HG02884 (cell line): ENCODE results near the gene JADE2.

ENCODE experiments used
- ATAC-seq: cut with Tn5 transposase; IDR thresholded peaks from one replicate; pipeline ENCODE4 v1.9.1; 2021; ENCODE audit warnings: mild to moderate bottlenecking, moderate library complexity; ENCODE audit not compliant: unreplicated experiment

Gene JADE2

DNA sequence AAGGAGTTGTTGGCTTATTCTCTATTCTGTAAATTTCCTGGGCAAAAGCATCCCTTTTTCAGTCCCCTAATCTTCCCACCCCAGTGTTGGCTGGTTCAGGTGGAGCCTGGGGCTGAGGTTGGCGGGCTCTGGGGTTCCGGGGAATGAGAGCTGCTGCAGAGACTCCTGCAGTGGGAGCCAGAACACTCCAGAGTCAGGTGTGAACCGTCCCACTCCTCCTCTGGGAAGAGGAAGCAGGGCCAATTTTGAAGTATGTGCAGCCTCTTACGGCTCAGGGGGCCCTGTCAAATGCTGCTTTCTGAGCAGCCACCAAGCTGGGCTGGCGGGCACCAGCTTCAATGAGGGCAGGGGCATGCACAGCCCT lies 42.8 kb downstream of the JADE2 start:
- no peak for ATAC-seq

DNA sequence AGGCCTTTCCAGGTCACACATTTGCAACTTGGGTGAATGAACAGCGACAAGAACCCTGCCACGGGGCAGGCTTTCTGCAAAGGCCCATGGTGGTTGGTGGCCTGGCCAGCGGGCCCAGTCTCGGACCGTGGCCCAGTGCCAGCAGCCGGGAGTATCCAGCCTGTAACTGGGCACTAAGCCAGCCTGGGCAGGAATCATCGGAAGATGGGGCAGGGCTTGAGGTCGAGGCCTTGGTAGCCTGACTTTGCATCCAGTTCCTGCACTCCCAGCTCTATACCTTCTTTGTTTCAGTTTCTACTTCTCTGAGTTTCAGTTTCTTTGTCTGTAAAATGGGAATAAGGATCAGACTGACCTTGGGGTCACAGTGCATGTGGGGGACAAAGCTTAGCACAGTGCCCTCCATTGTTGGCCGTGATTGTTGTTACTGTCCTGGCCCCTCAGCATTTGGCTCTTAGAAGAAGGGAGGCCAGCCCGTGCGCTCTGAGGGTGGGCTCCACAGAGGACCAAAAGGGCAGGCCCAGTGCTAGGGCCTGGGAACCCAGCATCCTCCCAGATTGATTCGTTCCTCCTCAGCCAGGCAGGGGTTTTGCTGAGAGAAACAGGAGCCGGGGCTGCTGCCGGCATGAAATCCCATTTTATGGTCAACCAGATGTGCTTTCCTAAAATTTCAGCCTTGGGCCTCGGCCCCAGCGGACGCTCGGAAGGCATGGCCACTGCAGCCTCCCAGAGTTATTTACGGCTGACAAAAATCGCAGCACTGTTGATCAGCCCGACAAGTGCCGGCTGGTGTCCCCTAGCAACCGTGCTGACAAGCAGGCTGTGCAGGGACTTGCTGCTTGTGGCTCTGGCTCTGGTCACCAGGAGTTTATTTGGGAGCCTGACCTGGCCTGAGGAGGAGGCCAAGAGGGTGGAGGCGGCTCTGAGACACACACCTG lies 43.6 kb downstream of the JADE2 start:
- no peak for ATAC-seq

DNA sequence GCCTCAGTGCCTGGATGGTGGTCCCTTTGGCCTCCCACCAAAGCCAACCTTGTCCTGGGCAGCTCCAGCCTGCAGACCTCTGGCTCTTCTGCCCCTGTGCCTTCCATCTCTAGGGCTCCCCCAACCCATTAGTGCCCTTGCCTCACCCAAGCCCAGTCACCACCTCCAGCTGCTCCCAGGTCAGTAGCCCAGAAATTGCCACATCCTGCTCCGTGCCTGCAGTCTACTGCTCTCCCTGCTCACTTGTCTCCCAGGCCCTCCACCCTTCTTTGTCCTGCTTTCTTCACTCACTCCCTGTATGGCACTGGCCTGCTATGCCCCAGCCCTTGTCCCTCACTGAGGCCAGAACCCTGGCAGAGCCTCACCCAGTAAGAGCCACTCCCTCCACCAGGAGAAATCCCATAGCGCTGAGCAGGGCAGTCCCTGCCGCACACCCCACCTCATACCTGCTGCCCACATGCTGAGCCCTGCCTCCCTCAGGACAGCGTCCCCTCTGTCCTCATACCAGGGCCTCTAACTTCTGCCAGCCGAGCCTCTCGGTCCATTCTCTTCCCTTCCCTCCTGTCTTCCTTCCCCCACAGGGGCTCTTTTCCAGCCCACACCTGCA lies 44.4 kb downstream of the JADE2 start:
- no peak for ATAC-seq

DNA sequence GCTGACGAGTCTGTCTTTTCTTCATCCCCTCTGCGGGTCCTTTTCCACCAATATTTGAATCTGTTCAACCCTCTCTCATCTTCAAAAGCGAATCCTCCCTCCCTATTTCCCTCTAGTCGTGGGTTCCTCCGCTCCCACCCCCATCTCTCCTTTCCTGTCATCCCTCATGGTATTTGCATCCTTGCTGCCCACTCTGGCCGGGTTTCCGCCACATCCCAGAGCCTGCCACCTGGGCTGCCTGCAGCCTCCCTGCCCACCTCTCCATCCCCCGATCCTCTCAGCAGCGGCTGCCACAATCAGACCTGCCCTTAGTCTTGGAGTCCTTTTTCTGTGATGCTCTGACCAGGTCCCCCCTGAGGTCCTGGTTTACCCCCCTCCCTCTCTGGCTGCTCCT lies 44.9 kb downstream of the JADE2 start:
- ATAC-seq = no peak

DNA sequence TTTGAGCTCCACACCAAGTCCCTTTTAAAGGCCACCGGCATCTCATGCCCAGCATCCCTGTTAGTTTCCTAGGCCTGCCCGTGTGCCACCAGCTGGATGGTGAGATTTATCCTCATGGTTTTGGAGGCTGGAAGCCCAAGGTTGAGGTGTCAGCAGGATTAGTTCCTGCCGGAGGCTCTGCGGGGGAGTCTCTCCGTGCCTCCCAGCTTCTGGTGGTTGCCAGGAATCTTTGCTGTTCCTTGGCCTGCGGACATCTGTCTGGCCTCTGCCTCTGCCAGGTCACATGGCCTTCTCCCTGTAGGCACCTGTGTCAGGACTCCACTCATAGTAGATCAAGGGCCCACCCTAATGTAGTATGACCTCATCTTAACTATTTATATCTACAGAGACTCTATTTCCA lies 45.4 kb downstream of the JADE2 start:
- no peak for ATAC-seq

DNA sequence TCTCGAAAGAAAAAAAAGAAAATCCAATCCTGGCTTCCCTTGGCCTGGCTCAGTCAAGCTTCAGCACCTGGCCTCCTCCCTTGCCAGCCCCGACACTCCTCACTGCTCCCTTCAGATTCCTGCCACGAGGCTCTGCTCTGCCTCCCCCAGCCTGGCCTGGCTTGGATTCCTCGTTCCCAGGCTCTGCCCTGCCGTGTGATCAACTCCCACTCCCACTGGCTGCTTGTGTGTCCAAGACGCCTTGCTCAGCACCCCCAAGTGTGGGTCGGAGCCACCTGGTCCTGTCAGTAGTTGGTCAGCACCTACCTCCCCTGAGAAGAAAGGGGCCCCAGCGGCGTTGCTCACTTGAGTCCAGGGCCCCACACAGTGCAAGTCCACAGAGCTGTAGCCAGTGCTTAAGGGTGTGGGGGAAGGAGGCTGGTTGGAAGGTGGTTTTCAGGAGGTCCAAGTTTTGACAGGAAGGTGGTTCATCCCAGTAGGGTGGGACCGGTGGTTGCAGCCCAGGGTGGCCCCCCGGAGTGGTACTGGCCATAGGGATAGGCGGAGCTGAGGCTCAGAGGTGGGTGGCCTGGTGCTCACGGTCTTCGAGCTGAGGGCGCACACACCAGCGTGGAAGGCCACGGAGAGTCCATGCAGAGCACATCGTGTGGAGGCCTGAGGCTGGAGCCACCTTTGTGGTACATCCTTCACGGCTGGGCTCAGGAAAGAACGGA lies 46.4 kb downstream of the JADE2 start:
- ATAC-seq = no peak

DNA sequence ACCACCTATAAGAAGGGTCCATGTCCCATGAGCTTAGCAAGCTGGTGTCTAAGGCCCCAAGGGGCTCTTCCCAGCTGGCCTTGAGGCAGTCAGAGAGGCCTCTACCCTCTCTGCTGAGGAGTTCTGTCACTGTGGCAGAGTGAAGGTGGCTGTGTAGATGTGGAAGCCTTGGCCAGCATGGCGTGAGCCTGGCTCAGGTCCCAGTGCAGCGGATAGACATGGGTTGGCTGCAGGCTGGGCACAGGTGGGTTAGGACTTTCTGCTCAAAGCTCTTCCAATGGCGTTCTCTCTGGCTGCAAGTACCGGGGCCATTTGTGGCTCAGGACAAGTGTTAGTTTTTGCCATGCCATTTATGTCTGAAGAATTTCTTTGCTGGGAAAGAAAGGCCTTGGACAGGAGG lies 47.3 kb downstream of the JADE2 start:
- no peak for ATAC-seq

DNA sequence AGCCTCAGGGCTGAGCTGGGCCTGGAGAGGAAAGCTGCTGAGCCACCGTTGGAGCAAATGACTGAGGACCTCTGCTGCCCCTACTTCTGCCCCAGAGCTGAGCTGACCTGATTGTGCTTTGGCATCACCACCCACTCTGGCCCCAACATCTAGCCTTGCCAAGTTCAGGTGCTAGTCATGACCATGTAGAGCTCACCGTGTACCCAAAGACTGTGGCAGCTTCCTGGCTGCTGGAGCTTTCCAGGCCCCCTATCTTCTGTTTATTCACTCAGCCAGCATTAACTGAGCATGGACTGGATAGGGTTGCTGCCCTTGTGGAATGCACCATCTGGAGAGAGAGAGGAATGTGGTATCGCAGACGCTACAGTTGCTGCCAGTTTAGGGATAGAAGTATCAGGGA lies 49.1 kb downstream of the JADE2 start:
- ATAC-seq = no peak

DNA sequence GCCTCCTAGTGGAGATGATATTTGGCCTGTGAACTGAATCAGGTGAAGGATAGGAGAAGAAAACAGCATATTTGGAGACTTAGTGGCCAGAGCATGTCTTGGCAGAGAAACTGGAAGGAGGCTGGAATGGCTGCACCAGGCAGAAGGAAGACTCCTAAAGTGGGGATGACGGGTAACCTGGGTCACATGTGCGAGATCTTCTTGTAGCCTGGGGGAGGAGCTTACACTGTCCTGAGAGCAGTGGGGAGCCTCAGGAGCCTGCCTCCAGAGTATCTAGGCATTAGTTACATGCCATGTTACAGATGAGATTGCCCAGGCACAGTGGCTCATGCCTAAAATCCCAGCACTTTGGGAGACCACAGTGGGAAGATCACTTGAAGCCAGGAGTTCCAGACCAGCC lies 49.8 kb downstream of the JADE2 start:
- no peak for ATAC-seq

DNA sequence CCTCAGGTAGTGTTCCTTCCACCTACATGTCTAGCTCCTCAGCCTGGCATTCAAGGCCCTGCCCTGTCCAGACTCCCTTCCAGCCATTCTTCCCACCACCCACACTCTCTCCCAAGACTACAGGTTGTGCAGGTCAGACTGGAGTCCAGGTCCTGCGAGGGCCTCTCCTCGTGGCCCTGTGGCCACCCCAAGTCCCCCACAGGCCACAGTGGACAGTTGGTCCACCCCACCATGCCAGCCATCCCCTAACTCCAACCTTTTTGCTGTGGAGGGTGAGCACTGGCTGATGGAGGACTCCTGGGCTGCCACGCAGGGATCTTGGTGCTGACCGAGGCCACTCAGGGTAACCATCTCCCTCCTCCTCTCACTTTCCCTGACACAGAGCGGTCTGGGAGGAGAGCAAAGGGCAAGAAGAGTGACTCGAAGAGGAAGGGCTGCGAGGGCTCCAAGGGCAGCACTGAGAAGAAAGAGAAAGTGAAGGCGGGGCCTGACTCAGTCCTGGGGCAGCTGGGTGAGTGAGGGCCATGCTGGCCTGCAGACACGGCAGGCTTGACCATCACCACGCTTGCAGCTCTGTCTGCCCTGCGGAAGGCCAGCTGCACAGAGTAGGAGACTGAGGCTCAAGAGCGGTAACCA lies 51.0 kb downstream of the JADE2 start:
- ATAC-seq = no peak

DNA sequence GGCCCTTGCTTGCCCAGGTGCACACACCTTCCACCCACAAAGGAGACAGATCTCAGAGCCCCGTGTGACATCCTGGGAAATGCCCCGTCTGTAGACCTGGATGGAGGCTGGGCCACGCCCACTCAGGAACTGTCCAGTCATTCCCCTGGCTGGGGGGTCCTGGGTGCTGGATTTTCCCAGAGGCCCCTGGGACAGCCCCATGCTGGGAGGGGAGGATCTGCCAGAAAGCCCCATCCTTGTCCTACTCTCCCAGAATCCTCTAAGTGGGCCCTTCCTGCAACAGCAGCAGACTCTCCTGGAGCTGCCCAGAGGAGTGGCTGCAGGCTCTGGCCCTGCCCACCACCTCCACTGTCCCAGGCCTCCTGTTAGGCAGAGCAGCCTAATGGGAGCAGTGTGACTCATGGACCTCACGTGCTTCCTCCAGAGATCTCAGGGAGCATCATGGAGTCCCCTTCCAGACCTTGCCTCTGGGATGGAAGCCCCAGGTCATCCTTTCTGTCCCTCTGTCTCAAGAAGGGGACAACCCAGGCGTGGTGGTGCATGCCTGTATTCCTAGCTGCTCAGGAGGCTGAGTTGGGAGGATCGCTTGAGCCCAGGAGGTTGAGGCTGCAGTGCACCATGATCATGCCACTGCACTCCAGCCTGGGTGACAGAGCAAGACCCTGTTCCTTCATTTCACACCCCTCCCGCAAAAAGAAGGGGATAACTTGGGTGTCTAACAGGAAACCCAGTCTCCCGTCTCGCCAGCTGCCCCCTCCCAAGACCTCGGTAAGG lies 51.7 kb downstream of the JADE2 start:
- ATAC-seq = no peak

DNA sequence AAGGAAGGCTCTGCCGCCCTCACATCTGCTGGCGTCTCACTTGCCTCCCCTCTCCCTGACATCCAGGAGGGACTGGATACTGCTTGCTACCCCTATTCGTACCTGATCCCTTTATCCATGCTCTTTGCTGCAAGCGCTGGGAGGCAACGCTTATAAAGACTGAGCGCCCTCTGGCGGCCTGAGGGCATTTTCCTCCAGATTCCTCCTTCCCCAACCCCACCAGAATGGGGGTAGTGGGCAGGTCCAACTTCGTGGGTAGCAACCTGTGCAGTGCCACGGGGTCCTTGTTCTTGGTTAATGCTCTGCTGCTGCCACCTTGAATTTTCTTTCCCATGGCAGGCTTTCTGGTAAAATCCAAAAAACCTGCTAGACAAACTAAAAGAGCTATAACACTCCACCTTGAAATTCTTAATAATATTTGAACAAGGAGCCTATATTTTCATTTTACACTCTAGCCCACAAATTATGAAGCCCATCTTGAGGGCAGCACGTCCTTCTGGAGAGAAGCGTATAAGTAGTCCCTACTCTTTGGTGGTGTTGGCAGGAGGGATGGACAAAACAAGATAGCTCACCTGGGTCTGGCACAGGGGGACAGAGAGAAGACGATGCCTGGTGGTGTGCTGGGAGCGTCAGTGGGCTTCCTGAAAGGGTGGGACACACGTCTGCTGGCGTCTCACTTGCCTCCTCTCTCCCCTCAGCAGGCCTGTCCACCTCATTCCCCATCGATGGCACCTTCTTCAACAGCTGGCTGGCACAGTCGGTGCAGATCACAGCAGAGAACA lies 52.5 kb downstream of the JADE2 start:
- ATAC-seq = no peak

DNA sequence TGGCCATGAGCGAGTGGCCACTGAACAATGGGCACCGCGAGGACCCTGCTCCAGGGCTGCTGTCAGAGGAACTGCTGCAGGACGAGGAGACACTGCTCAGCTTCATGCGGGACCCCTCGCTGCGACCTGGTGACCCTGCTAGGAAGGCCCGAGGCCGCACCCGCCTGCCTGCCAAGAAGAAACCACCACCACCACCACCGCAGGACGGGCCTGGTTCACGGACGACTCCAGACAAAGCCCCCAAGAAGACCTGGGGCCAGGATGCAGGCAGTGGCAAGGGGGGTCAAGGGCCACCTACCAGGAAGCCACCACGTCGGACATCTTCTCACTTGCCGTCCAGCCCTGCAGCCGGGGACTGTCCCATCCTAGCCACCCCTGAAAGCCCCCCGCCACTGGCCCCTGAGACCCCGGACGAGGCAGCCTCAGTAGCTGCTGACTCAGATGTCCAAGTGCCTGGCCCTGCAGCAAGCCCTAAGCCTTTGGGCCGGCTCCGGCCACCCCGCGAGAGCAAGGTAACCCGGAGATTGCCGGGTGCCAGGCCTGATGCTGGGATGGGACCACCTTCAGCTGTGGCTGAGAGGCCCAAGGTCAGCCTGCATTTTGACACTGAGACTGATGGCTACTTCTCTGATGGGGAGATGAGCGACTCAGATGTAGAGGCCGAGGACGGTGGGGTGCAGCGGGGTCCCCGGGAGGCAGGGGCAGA lies 53.3 kb downstream of the JADE2 start:
- no peak for ATAC-seq

DNA sequence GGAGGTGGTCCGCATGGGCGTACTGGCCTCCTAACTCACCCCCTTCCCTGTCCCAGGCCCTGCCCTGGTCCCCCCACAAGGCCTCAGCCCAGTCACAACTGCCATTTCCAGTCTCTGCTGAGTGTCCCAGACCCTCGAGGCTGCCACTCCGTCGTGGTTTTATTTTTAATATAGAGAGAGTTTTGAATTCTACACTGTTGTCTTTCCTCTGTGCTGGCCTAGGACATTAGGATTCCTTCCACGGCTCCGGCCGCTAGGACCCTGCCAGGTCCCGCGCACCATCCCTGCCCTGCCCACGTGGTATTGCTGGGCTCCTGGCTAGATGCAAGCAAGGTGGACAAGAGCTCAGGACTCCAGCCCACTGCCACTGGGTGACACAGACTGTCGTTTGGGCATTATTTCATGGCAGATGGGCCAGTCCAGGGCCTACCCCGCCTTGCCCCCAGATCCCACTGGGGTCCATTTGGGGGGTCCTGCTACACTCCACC lies 53.9 kb downstream of the JADE2 start:
- ATAC-seq = no peak

DNA sequence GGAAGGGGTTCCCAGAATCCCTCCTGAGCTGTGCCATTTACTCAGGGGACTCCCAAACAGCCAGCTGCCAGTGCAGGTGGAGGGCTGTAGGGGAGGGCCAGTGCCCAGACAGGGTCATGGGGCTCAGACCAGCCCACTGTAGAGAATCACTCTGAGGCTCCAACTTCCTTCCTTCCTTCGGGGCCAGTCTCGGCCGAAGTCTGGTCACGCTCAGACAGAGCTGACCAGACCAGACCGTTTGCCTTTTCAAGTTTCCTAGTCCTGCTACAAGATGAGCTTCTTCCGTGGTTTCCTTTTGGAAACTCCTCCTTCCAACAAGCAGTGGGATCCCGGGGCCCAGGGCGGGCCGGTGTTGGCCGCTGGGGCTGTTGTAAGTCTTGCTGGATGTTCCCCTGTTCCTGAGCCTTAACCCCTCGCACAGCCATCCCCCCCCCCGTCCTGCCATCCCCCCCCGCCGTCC lies 54.6 kb downstream of the JADE2 start:
- no peak for ATAC-seq

DNA sequence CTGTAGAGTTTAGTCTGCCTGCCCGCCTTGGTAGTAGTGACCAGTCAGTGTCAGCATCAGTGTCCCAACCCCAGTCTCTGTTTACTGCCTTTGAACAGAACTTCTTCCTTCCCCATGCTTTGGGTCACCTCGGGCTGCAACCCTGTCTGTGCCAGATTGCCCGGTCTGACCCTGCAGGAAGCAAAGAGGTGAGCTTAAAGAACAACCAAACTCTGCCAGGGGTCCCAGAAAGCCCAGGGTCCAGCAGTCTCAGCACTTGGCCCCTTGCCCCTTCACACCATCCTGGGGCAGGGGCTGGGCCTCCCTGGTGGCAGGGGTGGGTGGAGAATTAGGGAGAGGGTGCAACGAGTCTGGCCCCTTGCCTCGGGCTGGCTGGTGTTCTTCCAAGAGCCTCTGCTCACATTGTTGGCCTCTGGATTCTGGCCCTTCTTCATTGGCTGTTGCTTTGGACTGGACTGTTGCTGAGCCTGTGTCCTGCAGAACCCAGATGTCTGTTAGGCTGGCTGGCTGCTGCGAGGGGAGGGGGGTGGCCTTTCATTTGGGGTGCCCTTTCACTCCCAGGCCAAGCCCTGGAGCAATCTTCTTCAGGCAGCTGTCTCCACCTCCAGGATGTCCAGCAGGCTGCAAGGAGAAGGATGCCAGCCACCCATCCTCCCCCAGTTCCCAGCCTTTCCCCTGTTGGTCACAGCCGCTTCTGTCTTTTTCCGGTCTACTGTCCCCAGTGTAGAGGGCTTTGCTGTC lies 55.9 kb downstream of the JADE2 start:
- ATAC-seq = no peak

DNA sequence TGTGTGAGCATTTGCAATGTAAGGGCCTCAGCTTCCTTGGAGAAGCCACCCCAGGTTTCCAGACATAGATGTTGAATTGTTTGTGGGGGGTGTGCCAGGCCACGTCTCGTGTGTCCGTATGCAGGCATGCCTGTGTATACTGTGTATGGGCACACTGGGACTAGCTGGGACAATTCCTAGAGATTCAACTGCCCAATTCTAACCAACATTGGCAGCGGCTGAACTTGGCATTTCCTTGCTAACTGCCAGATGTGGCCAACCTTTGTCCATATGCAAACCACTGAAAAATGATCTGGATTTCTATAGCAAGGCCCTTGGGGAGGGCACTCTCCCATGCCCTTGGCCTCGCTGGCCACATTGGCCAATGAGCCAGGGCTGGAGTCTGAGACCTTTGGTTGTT lies 56.8 kb downstream of the JADE2 start:
- ATAC-seq = no peak

DNA sequence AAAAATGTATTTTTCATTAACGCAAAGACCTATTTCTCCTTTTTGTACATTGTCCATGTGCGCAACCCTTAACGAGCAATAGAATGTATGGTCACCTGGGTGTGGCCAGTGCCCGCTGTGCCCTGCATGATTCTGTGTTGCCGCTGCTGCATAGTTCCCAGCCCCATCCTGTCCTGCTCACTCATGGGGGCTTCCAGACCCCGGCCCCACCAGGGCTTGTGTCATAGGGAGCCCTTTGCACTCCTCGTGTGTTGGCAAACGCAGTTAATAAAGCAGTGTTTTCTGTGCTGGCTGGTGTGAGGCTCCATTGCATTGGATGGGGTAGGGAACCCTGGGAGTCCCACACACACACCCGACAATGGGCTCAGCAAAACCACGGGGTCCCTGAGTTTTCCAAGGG lies 57.5 kb downstream of the JADE2 start:
- ATAC-seq = no peak
